Measurements from ENCODE around the gene NECTIN4.

DNA sequence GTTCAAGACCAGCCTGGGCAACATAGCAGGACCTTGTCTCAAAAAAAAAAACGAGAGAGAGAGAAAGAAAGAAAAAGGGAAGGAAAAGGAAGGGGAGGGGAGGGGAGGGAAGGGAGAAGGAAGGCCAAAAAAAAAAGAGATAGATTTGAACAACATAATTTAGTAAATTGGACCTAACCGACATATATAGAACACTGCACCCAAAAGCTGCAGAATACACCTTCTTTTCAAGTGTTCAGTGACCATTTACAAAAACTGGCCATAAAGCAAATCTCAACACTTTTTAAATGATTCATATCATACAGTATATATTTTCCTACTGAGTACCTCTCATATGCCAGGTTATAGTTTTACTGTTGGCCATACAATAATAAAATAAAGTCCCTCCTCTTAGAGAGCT is 57.5 kb downstream of the NECTIN4 start:
- TF ChIP-seq EZH2 (IDR thresholded peaks at IDR 0.05; ENCODE audit: low read depth, unreplicated experiment) (no peak), ZNF114 (CRISPR knock-in tag; IDR thresholded peaks at IDR 0.05) (no peak), CTCF (conservative IDR thresholded peaks at IDR 0.05; ENCODE audit: low read depth in 2 of 2) (no peak), CREB1 (CRISPR knock-in tag; IDR thresholded peaks at IDR 0.05; ENCODE audit: low read depth) (no peak)

Data from GM23338 (cell line).